ENCODE data around the gene PACRG.

- TF ChIP-seq POLR2AphosphoS5 (IDR thresholded peaks at IDR 0.05; ENCODE audit: low read depth, low read length) (no peak), REST (IDR thresholded peaks at IDR 0.05; ENCODE audit: insufficient read depth in 1 of 2, low read depth in 2 of 2, low read length in 2 of 2) (no peak), TAF1 (IDR thresholded peaks at IDR 0.05; ENCODE audit: borderline replicate concordance, insufficient read depth, low read length) (no peak), FOXP2 (optimal IDR thresholded peaks at IDR 0.05; ENCODE audit: borderline replicate concordance, extremely low read depth, extremely low read length, insufficient read depth) (no peak)
Observed at GRCh38 chr6:163313981-163314380, 586.2 kb downstream of the PACRG start.
